NCI-H2196 (cell line): ENCODE results near the gene WDHD1.
"Not testable (repeated sequence)": the region's sequence is repeated elsewhere in the genome, so short reads cannot be mapped to it uniquely, and the experiment has no call there.

ENCODE experiments used
- DNase-seq: peaks from one replicate; lab custom pipeline; 2025; ENCODE audit not compliant: unreplicated experiment; lab: John Stamatoyannopoulos, UW

The WDHD1 gene

DNA sequence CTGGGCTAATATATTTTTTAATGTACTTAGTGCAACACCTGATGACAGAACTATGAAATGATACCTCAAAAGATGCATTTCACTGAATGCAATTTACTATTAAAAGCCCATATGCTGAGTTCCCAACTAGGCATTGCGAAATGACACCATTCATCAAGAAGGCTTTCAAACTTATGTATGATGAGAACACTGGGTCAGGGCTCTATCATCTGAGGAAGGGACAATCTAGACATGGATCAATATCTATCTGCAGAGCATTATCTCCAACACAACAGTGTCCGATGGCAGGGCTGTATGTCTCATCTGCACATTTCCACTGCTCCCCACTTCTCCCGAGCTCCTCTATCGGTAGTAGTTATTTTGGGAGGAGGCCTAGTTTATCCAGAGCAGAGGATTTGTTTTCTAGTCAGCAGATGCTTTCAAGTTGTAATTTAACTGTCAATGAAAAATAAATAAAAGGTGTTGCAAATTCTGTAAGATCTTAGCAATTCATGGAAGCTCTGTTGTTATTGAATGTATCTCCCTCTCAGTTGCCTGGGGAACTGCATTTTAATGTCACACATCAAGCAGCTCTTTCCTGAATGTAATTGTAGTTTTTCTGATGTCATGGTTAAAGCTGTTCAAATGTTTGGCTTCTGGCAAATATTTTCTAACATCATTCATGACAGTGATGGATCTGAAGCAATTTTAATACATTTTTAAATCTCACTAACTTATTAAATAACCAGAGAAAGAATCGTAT lies 116.9 kb downstream of the WDHD1 start:
- no peak for DNase-seq

DNA sequence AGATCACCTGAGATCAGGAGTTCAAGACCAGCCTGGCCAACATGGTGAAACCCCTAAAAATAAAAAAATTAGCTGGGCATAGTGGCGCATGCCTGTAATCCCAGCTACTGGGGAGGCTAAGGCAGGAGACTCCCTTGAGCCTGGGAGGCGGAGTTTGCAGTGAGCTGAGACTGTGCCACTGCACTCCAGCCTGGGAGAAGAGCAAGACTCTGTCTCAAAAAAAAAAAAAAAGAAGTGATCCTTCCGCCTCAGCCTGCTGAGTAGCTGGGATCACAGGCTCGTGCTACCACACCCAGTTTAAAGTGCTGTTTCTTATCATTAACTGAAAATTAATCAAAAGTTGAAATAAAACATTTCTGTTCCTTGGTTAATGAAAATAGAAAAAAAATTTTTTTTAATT lies 117.9 kb downstream of the WDHD1 start:
- not testable (repeated sequence) for DNase-seq

DNA sequence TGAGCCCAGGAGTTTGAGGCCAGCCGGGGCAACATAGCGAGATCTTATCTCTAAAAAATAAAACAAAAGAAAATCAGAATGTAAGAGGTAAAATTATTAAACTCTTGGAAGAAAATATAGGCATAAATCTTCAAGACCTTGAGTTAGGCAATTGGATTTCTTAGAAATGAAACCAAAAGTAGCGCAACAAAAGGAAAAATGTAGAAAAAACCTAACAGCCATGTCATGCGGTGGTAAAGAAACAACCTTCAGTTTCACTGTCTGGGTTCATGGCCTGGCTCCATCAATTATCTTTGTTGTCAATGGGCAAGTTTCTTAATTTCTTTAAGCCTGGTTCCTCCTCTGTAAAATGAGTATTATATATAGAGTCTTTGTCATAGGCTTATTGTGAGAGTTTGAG lies 118.7 kb downstream of the WDHD1 start:
- DNase-seq: no peak

DNA sequence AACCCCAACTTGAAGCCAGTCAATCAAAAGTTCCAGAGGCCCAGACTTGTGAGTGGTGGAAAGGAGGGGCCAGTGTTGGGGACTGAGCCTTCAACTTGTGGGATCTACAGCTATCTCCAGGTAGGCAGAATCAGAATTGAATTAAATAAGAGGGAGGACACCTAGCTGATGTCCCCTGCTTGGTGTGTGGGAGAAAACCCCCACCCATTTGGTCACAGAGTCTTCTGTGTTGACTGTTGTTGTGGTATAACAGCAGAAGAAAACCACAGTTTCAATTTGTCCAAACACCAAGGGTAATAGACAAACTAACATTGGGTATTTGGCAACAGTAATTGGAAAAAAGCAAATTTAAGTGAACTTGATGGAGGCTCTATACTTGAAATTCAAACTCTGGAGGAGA lies 120.8 kb downstream of the WDHD1 start:
- DNase-seq: no peak

DNA sequence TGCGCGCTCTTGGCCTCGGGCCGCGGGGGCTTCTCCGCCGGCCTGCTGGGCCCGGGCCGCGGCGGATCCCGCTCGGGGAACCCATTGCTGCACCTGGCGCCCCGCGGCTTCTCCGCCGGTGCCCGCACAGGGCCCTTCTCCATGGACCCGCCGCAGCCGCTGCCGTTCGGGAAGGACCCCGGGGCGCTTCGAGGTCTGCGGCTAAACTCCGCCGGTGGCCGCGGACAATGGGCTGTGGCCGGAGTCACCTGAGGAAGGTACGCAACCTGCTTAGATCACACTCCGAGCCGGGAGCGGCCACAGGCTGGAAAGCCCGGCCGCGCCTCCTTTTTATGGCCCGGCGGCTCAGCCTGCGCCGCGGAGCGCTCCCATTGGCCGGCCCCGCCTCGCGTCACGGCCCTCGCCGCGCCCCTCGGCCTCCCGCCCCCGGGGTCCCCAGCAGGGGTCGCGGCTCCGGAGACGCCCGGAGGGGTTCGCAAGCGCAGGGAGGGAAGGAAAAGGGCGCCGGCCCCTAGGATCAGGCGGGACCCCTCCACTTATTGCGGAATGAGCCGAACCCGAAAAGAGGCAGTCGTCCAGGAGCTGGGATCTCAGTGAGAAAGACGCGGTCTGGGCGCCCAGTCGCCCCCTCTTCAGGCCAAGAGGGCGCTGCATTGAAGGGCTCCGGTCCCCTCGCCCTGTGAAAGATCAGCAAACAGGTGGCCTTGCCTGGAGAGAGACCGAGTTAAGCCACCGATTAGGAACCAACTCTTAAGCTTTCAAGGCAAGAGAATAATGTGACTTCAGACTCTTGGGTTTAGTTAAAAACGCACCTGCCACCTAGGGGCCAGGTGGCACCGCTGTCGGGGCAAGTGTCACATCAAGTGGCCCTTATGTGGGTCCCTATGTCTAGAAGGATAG lies 124.1 kb downstream of the WDHD1 start, which contains the start of gene GCH1:
Gene GCH1 (minus strand): TSS at position 306 of the 900 bp plus-strand sequence. CDS start 163 bp downstream, at position 143.
- peak; percentile 87 for DNase-seq

DNA sequence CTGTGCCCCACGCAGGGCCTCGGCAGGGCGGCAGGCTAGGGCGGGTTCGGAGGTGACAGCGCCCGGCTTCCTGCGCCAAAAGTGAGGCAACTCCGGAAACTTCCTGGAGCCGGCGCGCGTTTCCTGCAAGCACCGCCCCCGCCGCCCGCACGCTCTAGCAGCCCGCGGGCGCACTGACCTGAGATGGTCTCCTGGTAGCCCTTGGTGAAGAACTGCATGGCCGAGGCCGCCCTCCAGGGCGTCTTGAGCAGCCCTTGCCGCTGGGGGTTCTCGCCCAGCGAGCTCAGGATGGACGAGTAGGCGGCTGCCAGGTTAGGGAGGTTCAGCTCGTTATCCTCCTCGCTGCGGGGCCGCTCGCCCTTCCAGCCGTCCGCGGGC lies 124.8 kb downstream of the WDHD1 start:
- peak; percentile 54 for DNase-seq

DNA sequence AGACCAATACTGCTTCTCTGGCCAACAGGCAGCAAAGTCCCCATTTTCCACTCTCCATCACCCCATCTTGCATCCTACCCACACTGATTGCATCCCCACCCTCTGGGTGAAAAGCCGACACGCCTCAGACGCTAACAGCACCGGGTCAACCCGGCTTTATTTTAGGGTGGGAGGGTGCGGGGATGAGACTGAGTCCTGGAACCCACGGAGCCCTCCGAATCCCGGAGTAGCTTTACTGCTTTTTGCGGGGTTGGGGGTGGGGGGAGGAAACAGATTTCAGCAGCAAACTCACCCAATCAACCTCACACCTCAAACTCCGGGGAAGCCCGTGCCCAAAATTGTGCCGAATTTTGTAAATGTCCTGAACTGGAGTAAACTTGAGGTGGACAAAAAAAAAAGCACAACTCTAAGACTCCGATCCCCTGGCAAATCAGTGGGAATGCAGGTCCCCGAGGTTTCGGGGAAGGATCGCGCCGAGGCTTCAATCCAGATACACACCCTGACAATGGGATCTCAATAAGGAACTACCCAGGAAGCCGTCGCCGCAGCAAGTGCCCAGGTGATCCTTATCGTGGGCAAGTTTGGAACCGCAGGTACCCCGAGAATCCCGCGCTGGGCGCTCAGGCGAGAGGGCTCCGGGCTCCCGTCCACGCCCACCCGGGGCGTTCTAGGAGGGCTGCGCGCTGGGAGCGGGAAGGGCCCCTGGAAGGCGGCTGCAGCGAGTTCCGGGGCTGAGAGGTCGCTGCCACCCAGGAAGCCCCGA lies 125.3 kb downstream of the WDHD1 start:
- no peak for DNase-seq

DNA sequence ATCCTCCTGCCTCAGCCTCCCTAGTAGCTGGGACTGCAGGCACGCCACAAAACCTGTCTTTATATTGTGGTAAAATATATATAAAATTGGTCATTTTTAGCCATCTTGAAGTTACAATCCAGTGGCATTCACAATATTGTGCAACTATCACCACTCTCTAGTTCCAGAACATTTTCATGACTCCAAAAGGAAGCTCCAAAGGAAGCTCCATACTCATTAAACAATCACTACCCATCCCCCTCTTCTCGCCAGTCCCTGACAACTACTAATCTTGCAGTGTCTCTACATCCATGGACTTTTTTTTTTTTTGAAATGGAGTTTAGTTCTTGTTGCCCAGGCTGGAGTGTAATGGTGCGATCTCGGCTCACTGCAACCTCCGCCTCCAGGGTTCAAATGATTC lies 127.3 kb downstream of the WDHD1 start:
- no peak for DNase-seq

DNA sequence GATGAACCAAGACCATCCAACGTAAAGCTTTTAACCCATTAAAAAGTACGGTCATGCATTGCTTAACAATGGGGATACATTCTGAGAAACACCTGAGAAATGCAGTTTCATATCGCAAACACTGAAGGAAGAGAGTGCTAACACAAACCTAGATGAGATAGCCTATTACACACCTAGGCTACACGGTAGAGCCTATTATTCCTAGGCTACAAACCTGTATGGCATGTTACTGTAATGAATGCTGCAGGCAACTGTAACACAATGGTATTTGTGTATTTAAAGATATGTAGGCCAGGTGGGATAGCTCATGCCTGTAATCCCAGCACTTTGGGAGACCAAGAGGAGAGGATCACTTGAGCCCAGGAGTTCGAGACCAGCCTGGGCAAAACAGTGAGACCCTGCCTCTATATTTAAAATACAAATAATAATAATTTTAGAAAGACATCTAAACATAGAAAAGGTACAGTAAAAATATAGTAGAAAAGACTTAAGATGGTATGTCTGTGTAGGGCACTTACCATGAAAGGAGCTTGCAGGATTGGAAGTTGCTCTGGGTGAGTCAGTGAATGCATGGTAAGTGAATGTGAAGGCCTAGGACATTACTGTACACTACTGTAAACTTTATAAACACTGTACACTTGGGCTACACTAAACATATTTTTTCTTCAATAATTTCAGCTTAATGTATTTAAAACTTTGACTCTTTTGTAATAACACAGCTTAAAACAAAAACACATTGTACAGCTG lies 128.9 kb downstream of the WDHD1 start:
- DNase-seq: not testable (repeated sequence)

DNA sequence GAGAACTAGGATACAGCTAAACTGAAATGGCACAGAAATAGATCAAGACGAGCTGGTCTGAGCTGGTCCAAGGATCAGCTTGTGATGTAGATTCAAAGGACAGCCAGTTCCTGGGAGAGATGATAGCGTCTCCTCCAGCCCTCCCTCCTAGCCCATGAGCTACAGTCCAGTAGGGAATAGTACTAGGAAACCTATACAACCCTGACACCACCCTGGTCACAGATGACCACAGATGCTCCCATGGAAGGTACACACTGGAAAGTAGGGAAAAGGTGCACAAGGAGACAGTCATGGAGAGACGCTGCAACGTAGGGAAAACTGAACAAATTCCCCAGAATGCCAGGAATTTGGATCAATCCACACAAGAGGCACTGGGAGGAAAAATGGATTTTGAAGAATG lies 131.2 kb downstream of the WDHD1 start:
- DNase-seq: no peak

DNA sequence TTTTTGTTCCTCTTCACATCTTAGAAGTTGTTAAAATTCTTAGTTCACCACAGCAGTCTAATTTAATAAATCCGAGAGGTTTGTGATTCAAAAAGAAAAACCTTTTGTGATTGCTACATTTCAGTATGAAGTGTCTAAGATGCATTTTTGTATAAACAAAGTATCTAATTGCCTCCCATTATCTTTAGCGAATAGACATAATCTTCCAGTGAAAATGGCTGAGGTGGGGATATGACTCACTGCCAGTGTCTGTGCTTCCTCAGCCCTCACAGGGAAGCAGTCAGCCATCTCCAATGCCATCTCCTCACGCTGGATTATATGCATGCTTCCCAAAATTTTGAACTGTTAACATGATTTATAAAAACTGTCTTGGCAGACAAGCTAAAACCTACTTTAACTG lies 131.9 kb downstream of the WDHD1 start:
- DNase-seq: no peak

DNA sequence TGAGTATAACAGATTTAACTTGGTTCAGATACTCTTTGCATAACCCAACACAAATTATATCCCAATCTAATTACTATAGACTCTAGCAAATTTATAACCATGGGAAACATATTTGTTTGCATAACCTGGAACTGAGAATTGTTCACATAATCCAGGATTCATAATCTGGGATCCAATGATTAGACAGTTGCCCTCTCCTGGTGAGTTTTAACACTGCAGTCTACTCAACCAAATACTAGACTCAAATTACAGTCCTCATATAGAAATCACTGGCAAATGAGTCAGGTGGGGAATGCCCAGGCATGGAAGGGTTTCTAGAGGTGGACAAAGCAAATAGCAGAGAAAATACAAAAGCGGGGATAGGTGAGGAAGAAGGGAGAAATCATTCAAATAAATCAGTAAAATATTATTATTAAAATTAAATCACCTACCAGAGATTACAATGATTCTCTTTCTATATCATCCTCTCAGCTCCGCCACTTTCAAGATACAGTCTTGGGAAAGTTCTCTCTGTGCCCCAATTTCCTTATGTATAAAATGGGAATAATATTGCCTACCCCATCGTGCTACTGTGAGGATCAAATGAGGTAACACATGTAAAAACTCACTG lies 133.6 kb downstream of the WDHD1 start:
- peak; percentile 59 for DNase-seq

DNA sequence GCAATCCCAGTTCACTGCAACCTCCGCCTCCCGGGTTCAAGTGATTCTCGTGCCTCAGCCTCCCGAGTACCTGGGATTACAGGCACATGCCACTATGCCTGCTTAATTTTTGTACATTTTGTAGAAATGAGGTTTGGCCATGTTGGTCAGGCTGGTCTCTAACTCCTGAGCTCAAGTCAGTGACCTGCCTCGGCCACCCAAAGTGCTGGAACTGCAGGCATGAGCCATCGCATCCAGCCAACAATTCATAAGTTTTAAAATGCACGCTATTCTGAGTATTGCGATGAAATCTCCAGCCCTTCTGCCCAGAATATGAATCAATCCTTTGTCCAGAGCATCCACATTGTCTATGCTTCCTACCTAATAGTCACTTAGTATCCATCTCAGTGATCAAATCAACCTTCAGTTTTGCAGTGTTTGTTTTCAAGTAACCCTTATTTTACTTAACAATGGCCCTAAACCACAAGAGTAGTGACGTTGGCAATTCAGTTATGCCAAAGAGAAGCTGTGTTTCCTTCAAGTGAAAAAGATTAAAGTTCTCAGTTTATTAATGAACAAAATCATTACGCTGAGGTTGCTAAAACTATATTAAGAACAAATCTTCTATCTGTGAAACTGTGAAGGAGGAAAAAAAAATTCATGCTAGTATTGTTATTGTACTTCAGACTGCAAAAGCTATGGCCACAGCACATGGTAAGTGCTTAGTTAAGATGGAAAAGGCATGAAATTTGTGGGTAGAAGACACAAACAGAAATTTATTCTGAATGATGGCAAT lies 135.2 kb downstream of the WDHD1 start:
- DNase-seq: no peak

DNA sequence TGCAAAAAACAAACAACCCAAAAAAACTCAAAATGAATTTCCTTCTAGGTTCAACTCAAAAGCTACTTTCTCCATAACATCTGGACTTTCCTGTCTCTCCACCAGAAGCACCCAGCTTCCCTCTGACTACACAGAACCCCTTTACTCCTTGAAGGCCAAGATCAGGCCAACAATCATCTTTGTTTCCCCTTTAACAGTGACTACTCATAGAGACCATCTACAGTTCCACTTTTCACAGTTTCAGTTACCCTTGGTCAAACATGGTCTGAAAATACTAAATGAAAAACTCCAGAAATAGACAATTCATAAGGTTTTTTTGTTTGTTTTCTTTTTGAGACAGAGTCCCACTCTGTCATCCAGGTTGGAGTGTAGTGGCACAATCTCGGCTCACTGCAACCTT lies 136.1 kb downstream of the WDHD1 start:
- no peak for DNase-seq

DNA sequence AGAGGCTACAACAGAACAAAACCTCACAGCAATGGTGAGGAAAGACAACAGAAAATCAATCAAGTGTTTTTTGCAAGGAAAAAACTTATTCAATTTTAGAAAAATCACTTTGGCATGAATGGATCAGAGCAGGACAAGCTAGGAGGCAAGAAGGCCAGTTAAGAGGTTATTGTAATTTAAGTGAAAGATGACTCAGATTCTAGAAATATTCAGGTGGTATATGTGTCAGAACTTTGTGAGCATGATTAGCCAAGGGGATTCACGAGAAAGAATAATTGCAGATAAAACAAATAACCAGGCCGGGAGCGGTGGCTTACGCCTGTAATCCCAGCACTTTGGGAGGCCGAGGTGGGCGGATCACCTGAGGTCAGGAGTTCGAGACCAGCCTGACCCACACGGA lies 137.0 kb downstream of the WDHD1 start:
- DNase-seq: no peak
